Astrocyte (in vitro differentiated cells and primary cell): ENCODE measurements around the gene C11orf87. TPM values are rescaled to one million over a fixed set of nuclear protein-coding genes. Genes with fewer than 3 reads are reported as not detected.

Experiments
- DNase-seq: peaks from one replicate; pipeline ENCODE4 v3.0.0-alpha.2; 2010; ENCODE audit warnings: low read depth
- FAIRE-seq: peaks from 2 replicates; lab custom pipeline; 2011; peaks lifted over from hg19 to GRCh38; lab: Jason Lieb, UNC
- H2AFZ ChIP-seq: 2 replicates; pipeline ENCODE4 v1.6.0; 2012; ENCODE audit warnings: low read depth, low read length, inconsistent platforms
- H3K27ac ChIP-seq: 2 replicates; pipeline ENCODE4 v1.5.1; 2011; ENCODE audit warnings: low read depth, low read length, inconsistent platforms
- H3K27me3 ChIP-seq: 2 replicates; pipeline ENCODE4 v1.6.0; 2011; ENCODE audit warnings: low read length, inconsistent platforms; ENCODE audit not compliant: insufficient read depth
- H3K36me3 ChIP-seq: 2 replicates; pipeline ENCODE4 v1.5.1; 2011; ENCODE audit warnings: low read length, inconsistent platforms; ENCODE audit not compliant: insufficient read depth
- H3K4me1 ChIP-seq: 2 replicates; pipeline ENCODE4 v1.5.1; 2011; ENCODE audit warnings: low read length, inconsistent platforms; ENCODE audit not compliant: insufficient read depth
- H3K4me2 ChIP-seq: 2 replicates; pipeline ENCODE4 v1.6.0; 2012; ENCODE audit warnings: low read length, inconsistent platforms
- H3K4me3 ChIP-seq: 2 replicates; pipeline ENCODE4 v1.5.1; 2011; ENCODE audit warnings: low read depth, mild to moderate bottlenecking, low read length, inconsistent platforms; ENCODE audit not compliant: insufficient read depth
- H3K79me2 ChIP-seq: 2 replicates; pipeline ENCODE4 v1.6.0; 2012; ENCODE audit warnings: mild to moderate bottlenecking, low read length, inconsistent platforms; ENCODE audit not compliant: insufficient read depth
- H3K9ac ChIP-seq: 2 replicates; pipeline ENCODE4 v1.6.0; 2012; ENCODE audit warnings: mild to moderate bottlenecking, low read length, inconsistent platforms
- H3K9me3 ChIP-seq: 2 replicates; pipeline ENCODE4 v1.5.1; 2012; ENCODE audit warnings: low read depth, mild to moderate bottlenecking, low read length, inconsistent platforms; ENCODE audit not compliant: insufficient read depth
- H4K20me1 ChIP-seq: 2 replicates; pipeline ENCODE4 v1.6.0; 2012; ENCODE audit warnings: low read length, inconsistent platforms; ENCODE audit not compliant: insufficient read depth
- H3K27ac Mint-ChIP-seq: one replicate; pipeline ENCODE4 v1.8.0; 2021; ENCODE audit warnings: mild to moderate bottlenecking, mixed read lengths; ENCODE audit not compliant: unreplicated experiment
- H3K27me3 Mint-ChIP-seq: one replicate; pipeline ENCODE4 v1.8.0; 2021; ENCODE audit warnings: low read depth, mixed read lengths; ENCODE audit not compliant: unreplicated experiment
- H3K36me3 Mint-ChIP-seq: one replicate; pipeline ENCODE4 v1.8.0; 2021; ENCODE audit warnings: low read depth, mixed read lengths; ENCODE audit not compliant: unreplicated experiment
- H3K4me1 Mint-ChIP-seq: one replicate; pipeline ENCODE4 v1.8.0; 2021; ENCODE audit warnings: low read depth, mixed read lengths; ENCODE audit not compliant: unreplicated experiment
- H3K4me3 Mint-ChIP-seq: one replicate; pipeline ENCODE4 v1.8.0; 2021; ENCODE audit warnings: mild to moderate bottlenecking, moderate library complexity, mixed read lengths; ENCODE audit not compliant: unreplicated experiment
- H3K9me3 Mint-ChIP-seq: one replicate; pipeline ENCODE4 v1.8.0; 2021; ENCODE audit warnings: mild to moderate bottlenecking, mixed read lengths; ENCODE audit not compliant: unreplicated experiment
- EZH2 ChIP-seq: IDR thresholded peaks from 2 replicates; pipeline ENCODE4 v1.6.1; 2012; ENCODE audit warnings: mild to moderate bottlenecking, low read length, inconsistent platforms; ENCODE audit not compliant: insufficient read depth
- total RNA-seq: library from RNA; stranded (reverse); gene quantifications from 2 replicates; pipeline ENCODE4 v1.2.1, GENCODE V29; 2021
- TF ChIP-seq, protein P1 (sequence below): IDR thresholded peaks from 2 replicates; pipeline ENCODE4 v1.5.1; 2011; ENCODE audit warnings: low read depth, mild to moderate bottlenecking, inconsistent platforms, low read length, moderate library complexity; ENCODE audit not compliant: insufficient read depth

Gene C11orf87
- total RNA-seq, 1 donor from 2014 or later, result 0.07 TPM

DNA sequence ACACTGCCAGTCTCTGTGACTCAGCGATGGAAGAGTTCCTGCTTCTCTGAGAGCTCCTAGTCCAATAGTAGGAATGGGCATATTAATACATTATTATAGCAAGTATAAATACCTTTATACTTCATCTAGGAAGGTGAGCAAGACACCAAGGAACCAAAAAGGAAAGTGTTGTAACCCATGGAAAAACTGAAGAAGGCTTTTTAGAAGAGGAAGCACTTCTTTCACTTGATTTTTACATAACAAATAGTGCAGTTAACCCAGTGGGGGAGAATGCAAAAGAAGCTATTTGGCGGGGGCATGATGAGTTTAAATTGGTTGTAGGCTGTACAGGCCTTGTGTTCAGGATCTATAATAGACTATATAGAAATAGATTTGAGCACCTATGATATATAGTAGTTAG, 31.2 kb upstream of the C11orf87 start:
- Mint-ChIP-seq H3K27ac (no peak overlapping the region), H3K4me1 (no peaks in the 10 kb centered on the region), H3K36me3 (no peaks in the 10 kb centered on the region), H3K4me3 (no peak overlapping the region), H3K9me3 (peaks cover 2% of the 10 kb centered on the region), H3K27me3 (peaks cover 3% of the 10 kb centered on the region)
- DNase-seq (no peak), FAIRE-seq (no peak)
- Histone ChIP-seq H3K9me3 (no peaks in the 10 kb centered on the region), H3K79me2 (no peaks in the 10 kb centered on the region), H3K4me2 (no peak overlapping the region), H4K20me1 (no peaks in the 10 kb centered on the region), H3K27me3 (no peaks in the 10 kb centered on the region), H3K27ac (no peak overlapping the region), H3K4me3 (no peak overlapping the region), H3K9ac (no peak overlapping the region), H3K36me3 (no peaks in the 10 kb centered on the region), H3K4me1 (no peaks in the 10 kb centered on the region), H2AFZ (no peak overlapping the region)
- TF ChIP-seq, protein P1, sequence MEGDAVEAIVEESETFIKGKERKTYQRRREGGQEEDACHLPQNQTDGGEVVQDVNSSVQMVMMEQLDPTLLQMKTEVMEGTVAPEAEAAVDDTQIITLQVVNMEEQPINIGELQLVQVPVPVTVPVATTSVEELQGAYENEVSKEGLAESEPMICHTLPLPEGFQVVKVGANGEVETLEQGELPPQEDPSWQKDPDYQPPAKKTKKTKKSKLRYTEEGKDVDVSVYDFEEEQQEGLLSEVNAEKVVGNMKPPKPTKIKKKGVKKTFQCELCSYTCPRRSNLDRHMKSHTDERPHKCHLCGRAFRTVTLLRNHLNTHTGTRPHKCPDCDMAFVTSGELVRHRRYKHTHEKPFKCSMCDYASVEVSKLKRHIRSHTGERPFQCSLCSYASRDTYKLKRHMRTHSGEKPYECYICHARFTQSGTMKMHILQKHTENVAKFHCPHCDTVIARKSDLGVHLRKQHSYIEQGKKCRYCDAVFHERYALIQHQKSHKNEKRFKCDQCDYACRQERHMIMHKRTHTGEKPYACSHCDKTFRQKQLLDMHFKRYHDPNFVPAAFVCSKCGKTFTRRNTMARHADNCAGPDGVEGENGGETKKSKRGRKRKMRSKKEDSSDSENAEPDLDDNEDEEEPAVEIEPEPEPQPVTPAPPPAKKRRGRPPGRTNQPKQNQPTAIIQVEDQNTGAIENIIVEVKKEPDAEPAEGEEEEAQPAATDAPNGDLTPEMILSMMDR, result no peak
- no peak for TF ChIP-seq EZH2

DNA sequence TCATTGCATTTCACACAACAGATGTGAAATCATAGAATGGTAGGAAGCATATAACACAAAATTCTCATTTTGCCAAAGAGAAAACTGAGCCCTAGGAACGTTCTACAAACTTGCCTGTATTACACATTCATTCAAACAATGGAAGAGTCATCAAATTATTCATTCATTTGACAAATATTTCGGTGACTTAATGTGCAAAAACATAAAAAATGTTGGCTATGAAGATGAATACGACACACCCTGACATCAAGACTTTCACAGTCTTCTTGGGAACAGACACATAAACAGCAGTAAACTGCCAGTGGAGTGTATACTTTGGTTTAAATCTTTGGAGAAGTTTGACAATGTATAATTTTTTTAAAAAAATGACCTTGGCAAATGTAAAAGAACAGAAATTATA, 20.4 kb upstream of the C11orf87 start:
- Histone ChIP-seq H4K20me1 (no peaks in the 10 kb centered on the region), H3K9me3 (no peaks in the 10 kb centered on the region), H3K36me3 (no peaks in the 10 kb centered on the region), H3K4me1 (peaks cover 4% of the 10 kb centered on the region), H3K27ac (no peak overlapping the region), H3K79me2 (no peaks in the 10 kb centered on the region), H2AFZ (no peak overlapping the region), H3K27me3 (no peaks in the 10 kb centered on the region), H3K9ac (no peak overlapping the region), H3K4me3 (no peak overlapping the region), H3K4me2 (no peak overlapping the region)
- Mint-ChIP-seq H3K27me3 (peaks cover 1% of the 10 kb centered on the region), H3K27ac (no peak overlapping the region), H3K4me3 (no peak overlapping the region), H3K9me3 (peaks cover 2% of the 10 kb centered on the region), H3K4me1 (no peaks in the 10 kb centered on the region), H3K36me3 (no peaks in the 10 kb centered on the region)
- FAIRE-seq, result peak; percentile 37
- no peak for DNase-seq
- TF ChIP-seq EZH2, result no peak
- TF ChIP-seq, protein P1, result no peak

DNA sequence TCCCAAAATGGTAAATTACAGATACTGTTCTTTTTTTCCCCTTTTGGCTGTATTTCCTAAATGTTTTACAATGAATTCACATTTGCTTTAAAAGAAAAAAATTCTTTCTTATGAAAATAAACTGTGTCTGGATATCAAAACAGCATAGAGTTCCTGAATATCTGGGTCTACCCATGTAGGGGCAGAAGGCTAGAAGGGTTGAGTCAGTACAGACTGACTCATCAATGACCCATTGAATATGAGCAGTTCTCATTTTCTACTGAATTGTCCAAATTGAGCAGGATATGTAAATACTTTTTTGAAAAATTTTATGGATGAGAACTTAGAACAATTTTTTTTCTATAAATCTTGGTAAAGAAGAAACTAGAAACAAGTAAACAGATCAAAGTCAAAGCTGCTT, 16.3 kb upstream of the C11orf87 start:
- DNase-seq, result peak; percentile 71

More for the DNA sequence above, 16.3 kb upstream of the C11orf87 start:
- H3K79me2 ChIP-seq, result no peaks in the 10 kb centered on the region
- Mint-ChIP-seq H3K36me3 (no peaks in the 10 kb centered on the region), H3K27me3 (no peaks in the 10 kb centered on the region), H3K9me3 (no peaks in the 10 kb centered on the region), H3K4me1 (no peaks in the 10 kb centered on the region), H3K27ac (no peak overlapping the region), H3K4me3 (no peak overlapping the region)
- H3K36me3 ChIP-seq, result no peaks in the 10 kb centered on the region
- H2AFZ ChIP-seq, result no peak overlapping the region
- no peaks in the 10 kb centered on the region for H4K20me1 ChIP-seq
- H3K9me3 ChIP-seq, result no peaks in the 10 kb centered on the region
- H3K27ac ChIP-seq, result no peak overlapping the region
- H3K9ac ChIP-seq, result no peak overlapping the region
- H3K4me2 ChIP-seq, result peak overlapping the region; percentile 42
- TF ChIP-seq EZH2, result no peak
- TF ChIP-seq, protein P1, result no peak
- H3K4me3 ChIP-seq, result no peak overlapping the region
- peaks cover 4% of the 10 kb centered on the region for H3K4me1 ChIP-seq
- H3K27me3 ChIP-seq, result no peaks in the 10 kb centered on the region
- FAIRE-seq, result peak; percentile 29
